Measurements from ENCODE around the gene DCUN1D1. TPM values are rescaled to one million over a fixed set of nuclear protein-coding genes. Genes with fewer than 3 reads are reported as not detected.

The DCUN1D1 gene
- total RNA-seq, 6 experiments from 2014 or later, result 15.7 to 41.5 (median 31.9) TPM

- Histone ChIP-seq H3K27ac (no peak overlapping the region), H3K27me3 (no peaks in the 10 kb centered on the region), H3K4me1 (peaks cover 0 to 28% (median 2%) of the 10 kb centered on the region in 4 donors), H3K9me3 (no peaks in the 10 kb centered on the region), H3K4me3 (no peak overlapping the region), H3K36me3 (peaks cover 0 to 5% (median 0%) of the 10 kb centered on the region in 4 donors)
- ATAC-seq, result peak; percentile 73 to 83 (median 75)
- TF ChIP-seq POLR2A (IDR thresholded peaks at IDR 0.05), result no peak
- no peak for TF ChIP-seq CTCF (IDR thresholded peaks at IDR 0.05)
- WGBS (ENCODE audit: insufficient coverage, low coverage, low lambda C conversion rate, missing lambda C conversion rate), result 53% methylated on average over 4 of the region's 4 CpGs
- intact Hi-C loops (cut with DNase I), result no loop called here
- DNase-seq, result peak in 1 of 3 donors; percentile 54
Measured at GRCh38 chr3:182959474-182960350, 20.6 kb downstream of the DCUN1D1 start.

GRCh38 chr3:182957676-182958266 lies 22.6 kb downstream of the DCUN1D1 start:
- Histone ChIP-seq H3K27ac (no peak overlapping the region), H3K27me3 (no peaks in the 10 kb centered on the region), H3K36me3 (peaks cover 0 to 5% (median 0%) of the 10 kb centered on the region in 4 donors), H3K9me3 (no peaks in the 10 kb centered on the region), H3K4me1 (peaks cover 0 to 28% (median 2%) of the 10 kb centered on the region in 4 donors), H3K4me3 (no peak overlapping the region)
- DNase-seq (no peak), ATAC-seq (no peak)
- intact Hi-C loops (cut with DNase I), result no loop called here
- TF ChIP-seq CTCF (IDR thresholded peaks at IDR 0.05), result no peak
- TF ChIP-seq POLR2A (IDR thresholded peaks at IDR 0.05), result no peak
- 100% methylated on average over 3 of the region's 4 CpGs for WGBS (ENCODE audit: insufficient coverage, low coverage, low lambda C conversion rate, missing lambda C conversion rate)

- no peak for DNase-seq
- intact Hi-C loops (cut with DNase I), result no loop called here
- WGBS (ENCODE audit: insufficient coverage, low coverage, low lambda C conversion rate, missing lambda C conversion rate), result 91% methylated on average over 5 of the region's 5 CpGs
- H3K36me3 ChIP-seq, result peaks cover 0 to 5% (median 0%) of the 10 kb centered on the region in 4 donors
- ATAC-seq, result no peak
- no peak for TF ChIP-seq POLR2A (IDR thresholded peaks at IDR 0.05)
- TF ChIP-seq CTCF (IDR thresholded peaks at IDR 0.05), result no peak
- no peak overlapping the region for H3K27ac ChIP-seq
- no peak overlapping the region for H3K4me3 ChIP-seq
- no peaks in the 10 kb centered on the region for H3K9me3 ChIP-seq
- peaks cover 0 to 25% (median 2%) of the 10 kb centered on the region in 4 donors for H3K4me1 ChIP-seq
- H3K27me3 ChIP-seq, result no peaks in the 10 kb centered on the region
Measured at GRCh38 chr3:182957226-182957625, 23.1 kb downstream of the DCUN1D1 start.

- peaks cover 0 to 10% (median 0%) of the 10 kb centered on the region in 4 donors for H3K4me1 ChIP-seq
- 87% methylated on average over 9 of the region's 9 CpGs for WGBS (ENCODE audit: insufficient coverage, low coverage, low lambda C conversion rate, missing lambda C conversion rate)
- no peaks in the 10 kb centered on the region for H3K9me3 ChIP-seq
- H3K27ac ChIP-seq, result no peak overlapping the region
- ATAC-seq (no peak), DNase-seq (no peak)
- no peaks in the 10 kb centered on the region for H3K27me3 ChIP-seq
- intact Hi-C loops (cut with DNase I), result no loop called here
- peaks cover 0 to 5% (median 0%) of the 10 kb centered on the region in 4 donors for H3K36me3 ChIP-seq
- TF ChIP-seq POLR2A (IDR thresholded peaks at IDR 0.05) (no peak), CTCF (IDR thresholded peaks at IDR 0.05) (no peak)
- no peak overlapping the region for H3K4me3 ChIP-seq
Measured at GRCh38 chr3:182954553-182955235, 25.6 kb downstream of the DCUN1D1 start.
